EL (cell line): ENCODE data around the gene TMEM235.

Experiments used
- DNase-seq: peaks from one replicate; pipeline ENCODE4 v3.0.0-alpha.2; 2016

TMEM235 gene

GRCh38 chr17:78273813-78274212 is 42.4 kb downstream of the TMEM235 start:
- no peak for DNase-seq

DNA sequence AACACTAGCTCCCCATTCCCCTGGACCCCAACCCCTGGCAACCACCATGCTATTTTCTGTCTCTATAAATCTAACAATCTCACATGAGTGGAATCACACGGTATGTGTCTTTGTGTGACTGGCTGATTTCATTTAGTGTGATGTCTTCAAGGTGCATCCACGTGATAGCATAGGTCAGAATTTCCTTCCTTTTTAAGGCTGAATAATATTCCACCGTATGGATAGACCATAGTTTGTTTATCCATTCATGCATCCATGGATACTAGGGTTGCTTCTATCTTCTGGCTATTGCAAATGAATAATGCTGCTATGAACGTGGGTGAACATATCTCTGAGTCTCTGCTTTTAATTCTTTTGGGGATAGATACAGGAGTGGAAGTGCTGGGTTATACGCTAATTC is 43.9 kb downstream of the TMEM235 start:
- DNase-seq = no peak

DNA sequence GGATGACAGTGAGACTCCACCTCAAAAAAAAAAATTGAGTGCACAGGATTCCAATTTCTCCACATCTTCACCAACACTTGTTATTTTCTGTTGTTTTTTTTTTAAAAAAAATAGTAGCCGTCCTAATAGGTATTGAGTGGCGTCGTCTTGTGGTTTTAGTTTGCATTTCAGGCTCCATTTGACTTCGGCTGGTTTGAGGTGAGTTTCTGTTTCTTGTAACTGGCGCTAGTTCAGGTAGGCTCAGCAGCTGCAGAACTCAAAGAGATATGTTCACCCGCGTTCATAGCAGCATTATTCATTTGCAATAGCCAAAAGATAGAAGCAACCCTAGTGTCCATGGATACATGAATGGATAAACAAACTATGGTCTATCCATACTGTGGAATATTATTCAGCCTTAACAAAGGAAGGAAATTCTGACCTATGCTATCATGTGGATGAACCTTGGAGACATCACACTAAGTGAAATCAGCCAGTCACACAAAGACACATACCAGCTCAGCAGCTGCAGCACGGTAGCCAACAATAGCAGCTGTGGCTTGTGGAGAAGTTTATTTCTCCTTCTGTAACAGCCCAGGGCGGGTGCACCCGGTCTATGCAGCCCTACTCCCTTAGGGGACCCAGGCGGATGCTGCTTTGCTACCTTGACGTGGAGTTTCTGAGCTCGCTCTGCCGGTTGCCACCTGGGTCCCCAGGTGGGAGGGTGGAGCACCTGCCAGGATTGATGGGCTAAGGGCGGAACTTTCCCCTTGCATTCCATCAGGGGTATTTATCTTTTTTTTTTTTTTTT is 44.9 kb downstream of the TMEM235 start:
- DNase-seq = no peak

DNA sequence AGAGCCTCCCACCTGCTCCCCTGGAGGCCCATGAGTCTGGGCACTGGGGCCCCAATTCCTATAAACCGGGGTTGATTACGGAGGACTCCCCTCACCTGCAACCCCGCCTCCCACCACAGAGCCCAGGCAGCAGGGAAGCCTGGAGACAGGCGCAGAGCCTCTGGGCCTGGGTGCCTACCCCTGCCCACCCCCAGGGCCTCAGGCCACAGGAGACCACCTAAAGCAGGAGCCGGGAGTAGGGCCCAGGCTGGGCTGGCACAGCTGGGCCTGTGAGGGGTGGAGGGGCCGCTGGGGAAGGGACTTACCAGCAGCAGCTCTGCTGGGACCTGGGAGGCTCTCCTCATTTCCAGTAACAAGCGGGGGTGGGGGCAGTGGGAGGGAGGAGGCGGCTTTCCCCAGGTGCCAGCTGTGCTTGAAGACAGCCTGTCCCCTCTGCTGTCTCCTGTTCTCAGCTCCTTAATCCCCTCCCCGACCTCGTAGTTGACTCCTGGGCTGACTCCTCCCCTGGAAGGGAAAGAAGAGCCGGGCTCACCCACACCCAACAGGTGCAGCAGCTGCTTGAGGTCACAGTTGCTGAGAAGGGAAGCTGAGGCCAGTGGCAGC is 46.8 kb downstream of the TMEM235 start:
- no peak for DNase-seq

- DNase-seq = no peak
Measured at GRCh38 chr17:78279360-78279990, 48.0 kb downstream of the TMEM235 start.

GRCh38 chr17:78281249-78281845 is 49.9 kb downstream of the TMEM235 start:
- no peak for DNase-seq

DNA sequence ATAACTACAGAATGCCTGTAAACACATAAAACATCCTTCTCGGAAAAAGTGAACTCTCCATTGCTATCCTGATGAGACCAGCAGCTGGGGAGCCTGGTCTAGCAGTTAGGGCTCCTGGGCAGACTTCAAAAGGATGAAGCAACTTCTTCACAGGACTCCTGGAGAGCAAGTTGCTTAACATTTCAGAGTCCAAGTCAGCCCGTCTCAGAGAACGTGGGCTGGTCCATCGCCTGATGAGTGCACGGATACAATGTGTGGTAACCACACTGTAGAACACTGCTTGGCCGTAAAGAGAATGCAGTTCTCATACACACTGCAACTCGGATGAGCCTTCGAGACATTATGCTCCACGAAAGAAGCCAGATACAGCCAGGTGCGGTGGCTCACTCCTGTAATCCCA is 52.7 kb downstream of the TMEM235 start:
- no peak for DNase-seq

DNA sequence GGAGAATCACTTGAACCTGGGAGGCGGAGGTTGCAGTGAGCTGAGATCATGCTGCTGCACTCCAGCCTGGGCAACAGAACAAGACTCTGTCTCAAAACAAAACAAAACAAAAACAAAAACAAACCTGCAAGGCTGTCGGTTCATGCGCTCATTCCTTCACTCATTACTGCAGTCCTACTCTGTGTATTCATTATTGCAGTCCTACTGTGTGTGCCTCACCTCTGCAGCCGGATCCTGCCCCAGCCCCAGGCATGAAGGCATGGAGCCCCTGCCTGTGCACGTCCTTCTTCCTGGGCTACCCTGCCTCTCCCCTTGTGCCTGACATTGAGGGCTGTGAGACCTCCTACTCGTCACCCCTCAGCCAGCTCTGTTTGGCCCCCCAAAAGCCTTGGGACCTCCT is 57.6 kb downstream of the TMEM235 start:
- no peak for DNase-seq

DNA sequence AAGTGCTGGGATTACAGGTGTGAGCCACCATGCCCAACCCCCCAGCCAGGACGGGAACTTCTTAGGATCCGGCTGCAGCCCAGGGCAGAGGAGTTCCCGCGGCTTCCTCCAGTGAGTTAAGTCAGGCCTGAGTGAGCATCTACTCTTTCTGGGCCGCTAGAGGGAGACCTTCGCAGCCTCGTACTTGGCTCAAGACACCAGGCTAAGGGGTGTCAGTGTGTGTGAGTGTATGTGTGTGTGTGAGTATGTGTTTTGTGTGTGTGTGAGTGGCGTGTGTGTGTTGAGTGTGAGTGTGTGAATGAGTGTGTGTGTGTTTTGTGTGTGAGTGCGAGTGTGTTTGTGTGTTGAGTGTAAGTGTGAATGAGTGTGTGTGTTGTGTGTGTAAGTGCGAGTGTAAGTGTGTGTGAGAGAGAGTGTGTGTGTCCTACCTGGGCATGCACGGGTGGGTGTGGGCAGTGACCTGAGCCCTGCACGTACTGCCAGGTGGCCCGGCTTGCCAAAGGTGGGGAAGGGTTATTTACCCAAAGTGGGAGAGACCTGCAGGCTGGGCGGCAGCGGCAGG is 58.5 kb downstream of the TMEM235 start:
- peak; percentile 87 for DNase-seq
